DMS53 (cell line): ENCODE measurements around the gene TANK.

Experiments used
- DNase-seq: peaks from one replicate; lab custom pipeline; 2025; lab: John Stamatoyannopoulos, UW

Gene TANK

GRCh38 chr2:161228511-161229240 lies 68.4 kb downstream of the TANK start:
- no peak for DNase-seq

- no peak for DNase-seq
Observed at GRCh38 chr2:161230959-161231358, 70.7 kb downstream of the TANK start.

- DNase-seq, result no peak
Observed at GRCh38 chr2:161232571-161232970, 72.3 kb downstream of the TANK start.

- DNase-seq, result no peak
Observed at GRCh38 chr2:161233858-161234431, 73.7 kb downstream of the TANK start.

- no peak for DNase-seq
Observed at GRCh38 chr2:161234627-161235026, 74.4 kb downstream of the TANK start.

GRCh38 chr2:161237392-161238264 lies 77.4 kb downstream of the TANK start:
- DNase-seq, result peak; percentile 83

GRCh38 chr2:161238265-161238559 lies 78.0 kb downstream of the TANK start:
- DNase-seq, result peak; percentile 65

GRCh38 chr2:161238560-161239325 lies 78.5 kb downstream of the TANK start:
- DNase-seq, result peak; percentile 82

GRCh38 chr2:161239326-161240109 lies 79.3 kb downstream of the TANK start:
- DNase-seq, result no peak

GRCh38 chr2:161241894-161242293 lies 81.7 kb downstream of the TANK start:
- no peak for DNase-seq

- no peak for DNase-seq
Observed at GRCh38 chr2:161243312-161243711, 83.1 kb downstream of the TANK start.

- DNase-seq, result peak; percentile 37
Observed at GRCh38 chr2:161243905-161244304, 83.7 kb downstream of the TANK start.

GRCh38 chr2:161244387-161245260 lies 84.4 kb downstream of the TANK start:
- peak; percentile 97 for DNase-seq

GRCh38 chr2:161245261-161245553 lies 85.0 kb downstream of the TANK start:
- DNase-seq, result peak; percentile 45

GRCh38 chr2:161245671-161246070 lies 85.4 kb downstream of the TANK start:
- no peak for DNase-seq

- DNase-seq, result no peak
Observed at GRCh38 chr2:161246281-161246680, 86.1 kb downstream of the TANK start.

- peak; percentile 96 for DNase-seq
Observed at GRCh38 chr2:161250864-161251436, 90.7 kb downstream of the TANK start.

- no peak for DNase-seq
Observed at GRCh38 chr2:161257123-161257952, 97.1 kb downstream of the TANK start.

- DNase-seq, result peak; percentile 85
Observed at GRCh38 chr2:161265874-161266273, 105.6 kb downstream of the TANK start.
